Amygdala (tissue), 56 donors: ENCODE results near the gene LIN9.

Experiments used
- DNase-seq, 56 donors: peaks; one replicate each; lab custom pipeline; 2025; lab: John Stamatoyannopoulos, UW

Gene LIN9

DNA sequence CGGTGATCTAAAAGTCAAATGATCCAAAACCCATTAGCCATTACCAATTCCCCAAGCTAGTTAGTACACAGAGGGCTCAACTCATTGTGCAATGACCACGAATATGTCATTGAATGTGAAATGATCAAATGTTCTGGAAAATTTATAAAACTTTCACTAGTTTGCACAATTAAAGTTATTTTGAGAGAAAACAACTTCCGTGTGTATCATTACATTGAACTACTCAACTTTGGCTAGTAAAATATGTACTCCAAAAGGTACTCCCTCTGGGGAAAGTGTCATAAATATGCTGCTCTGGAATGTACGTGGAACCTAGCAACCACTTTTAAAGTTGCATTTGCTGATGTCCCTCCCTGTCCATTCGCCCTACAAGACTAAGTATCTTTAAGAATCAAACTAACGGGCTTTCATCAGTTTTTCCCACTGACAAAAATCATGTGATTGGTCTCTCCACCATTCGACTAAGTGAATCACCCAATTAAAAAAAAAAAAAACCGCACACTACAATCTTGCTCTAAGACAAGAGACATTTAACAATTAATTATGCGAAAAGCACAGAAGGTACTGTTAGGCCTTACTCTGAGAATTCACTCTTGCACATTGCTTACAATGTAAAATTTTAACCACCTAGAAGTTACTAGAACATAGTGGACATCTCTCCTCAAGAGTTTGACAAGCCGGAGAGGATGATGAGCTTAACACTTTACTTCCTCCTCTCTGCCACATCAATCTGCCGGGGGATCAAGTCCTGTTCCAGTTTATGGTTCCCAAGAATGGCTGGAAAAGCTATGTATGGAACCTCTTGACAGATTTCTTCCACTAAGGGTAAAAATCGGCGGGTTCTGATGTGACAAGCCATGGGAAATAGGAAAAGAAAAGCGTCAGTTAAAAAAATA, 123.6 kb downstream of the LIN9 start:
- no peak for DNase-seq

DNA sequence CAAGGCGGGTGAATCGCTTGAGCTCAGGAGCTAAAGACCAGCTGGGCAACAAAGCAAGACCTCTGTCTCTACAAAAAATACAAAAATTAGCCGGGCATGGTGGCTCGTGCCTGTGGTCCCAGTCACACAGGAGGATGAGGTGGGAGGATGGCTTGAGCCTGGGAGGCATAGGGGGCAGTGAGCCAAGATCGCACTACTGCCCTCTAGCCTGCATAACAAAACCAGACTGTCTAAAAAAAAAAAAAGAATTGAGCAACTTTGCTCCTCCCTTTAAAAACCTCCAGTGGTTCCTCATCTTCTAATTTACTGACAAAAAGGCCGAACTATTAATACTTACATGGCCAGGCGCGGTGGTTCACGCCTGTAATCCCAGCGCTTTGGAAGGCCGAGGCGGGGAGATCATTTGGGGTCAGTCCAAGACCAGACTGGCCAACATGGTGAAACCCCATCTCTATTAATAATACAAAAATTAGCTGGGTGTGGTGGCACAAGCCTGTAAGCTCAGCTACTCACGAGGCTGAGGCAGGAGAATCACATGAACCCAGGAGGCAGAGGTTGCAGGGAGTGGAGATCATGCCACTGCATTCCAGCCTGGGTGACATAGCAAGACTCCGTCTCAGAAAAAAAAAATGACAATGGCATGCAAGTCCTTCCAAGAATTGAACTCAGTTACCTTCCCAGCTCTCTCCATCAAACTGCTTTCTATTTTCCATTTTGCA, 126.8 kb downstream of the LIN9 start:
- peak in 3 of 56 donors; percentile 6 to 21 (median 18) for DNase-seq
